DMS53 treated with DMSO at 0.1 percent for 48 hours (cell line): ENCODE results near the gene GGCX.
A peak's percentile ranks its signal among the peaks of the same experiment; 100 is the strongest.

Experiments
- DNase-seq: peaks from one replicate; lab custom pipeline; 2025; ENCODE audit not compliant: unreplicated experiment; lab: John Stamatoyannopoulos, UW

Gene GGCX

DNA sequence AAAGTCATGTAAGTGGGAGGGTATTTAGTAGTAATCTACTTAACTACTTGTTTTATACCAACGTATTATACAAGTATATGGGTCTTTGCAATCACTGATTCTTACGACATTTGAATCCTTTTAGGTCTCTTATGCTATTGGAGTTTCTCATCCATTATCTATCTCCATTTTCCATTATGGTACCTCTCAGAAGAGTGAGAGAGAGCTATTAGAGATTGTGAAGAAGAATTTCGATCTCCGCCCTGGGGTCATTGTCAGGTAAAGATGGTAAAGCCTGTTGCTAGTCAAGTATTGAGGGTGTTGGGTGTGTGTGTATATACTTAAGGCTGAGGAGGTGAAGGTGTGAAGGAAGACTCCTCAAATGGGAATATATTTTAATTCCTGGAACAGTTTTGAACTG lies 18.5 kb downstream of the GGCX start:
- DNase-seq = no peak

DNA sequence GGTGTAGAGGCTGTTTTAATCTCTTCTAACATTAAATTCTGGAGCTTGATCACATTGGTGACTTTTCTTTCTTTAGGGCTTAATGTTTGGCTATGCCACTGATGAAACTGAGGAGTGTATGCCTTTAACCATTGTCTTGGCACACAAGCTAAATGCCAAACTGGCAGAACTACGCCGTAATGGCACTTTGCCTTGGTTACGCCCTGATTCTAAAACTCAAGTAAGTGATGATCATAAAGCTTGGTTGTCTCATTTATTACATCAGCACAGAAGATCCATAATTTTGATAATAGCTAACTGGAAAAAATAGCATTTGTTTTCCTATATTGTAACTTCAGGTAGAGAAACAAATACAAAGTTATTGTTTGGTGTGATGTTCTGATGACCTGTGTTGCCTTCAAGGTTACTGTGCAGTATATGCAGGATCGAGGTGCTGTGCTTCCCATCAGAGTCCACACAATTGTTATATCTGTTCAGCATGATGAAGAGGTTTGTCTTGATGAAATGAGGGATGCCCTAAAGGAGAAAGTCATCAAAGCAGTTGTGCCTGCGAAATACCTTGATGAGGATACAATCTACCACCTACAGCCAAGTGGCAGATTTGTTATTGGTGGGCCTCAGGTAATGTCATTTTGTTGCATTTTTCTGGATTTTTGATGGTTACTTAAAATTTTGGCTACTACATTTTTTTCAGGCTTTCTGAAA lies 19.4 kb downstream of the GGCX start:
- no peak for DNase-seq

DNA sequence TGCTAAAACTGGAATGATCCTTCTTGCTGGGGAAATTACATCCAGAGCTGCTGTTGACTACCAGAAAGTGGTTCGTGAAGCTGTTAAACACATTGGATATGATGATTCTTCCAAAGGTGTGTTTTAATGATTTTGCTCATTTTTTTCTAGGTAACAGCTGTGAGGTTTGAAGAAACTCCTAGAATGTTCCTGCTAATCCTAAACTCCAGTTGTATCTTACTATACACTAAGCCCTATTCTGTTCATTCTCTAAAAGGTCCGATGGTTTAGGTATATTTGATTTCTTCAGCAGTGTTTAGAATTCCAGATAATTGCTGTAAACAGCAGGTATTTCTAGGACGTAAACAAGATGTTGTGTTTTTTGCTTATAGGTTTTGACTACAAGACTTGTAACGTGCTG lies 20.0 kb downstream of the GGCX start:
- no peak for DNase-seq

DNA sequence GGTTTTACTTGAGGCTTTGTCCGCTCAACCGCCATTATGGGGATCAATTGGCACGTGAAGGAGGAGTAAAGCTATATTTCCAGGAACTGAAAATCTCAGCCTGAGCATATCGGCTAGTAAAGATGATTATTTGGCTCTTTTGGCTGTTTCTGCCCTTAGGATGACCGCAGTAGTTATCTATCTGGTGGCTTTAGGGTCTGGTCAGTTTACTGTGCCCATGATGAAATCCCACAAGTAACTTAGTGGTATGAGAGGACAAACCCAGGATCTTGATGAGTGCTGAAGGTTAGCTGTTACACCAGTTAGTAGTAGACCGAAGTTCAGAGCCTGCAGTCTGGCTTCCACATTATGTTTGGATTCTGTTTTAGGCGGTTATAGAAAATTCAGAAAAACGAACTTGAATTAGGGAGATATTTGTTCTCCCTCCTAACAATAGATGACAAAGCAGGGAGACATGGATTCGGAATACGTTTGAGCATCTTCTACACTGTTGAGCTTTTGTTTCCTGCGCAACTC lies 21.1 kb downstream of the GGCX start:
- DNase-seq = no peak

DNA sequence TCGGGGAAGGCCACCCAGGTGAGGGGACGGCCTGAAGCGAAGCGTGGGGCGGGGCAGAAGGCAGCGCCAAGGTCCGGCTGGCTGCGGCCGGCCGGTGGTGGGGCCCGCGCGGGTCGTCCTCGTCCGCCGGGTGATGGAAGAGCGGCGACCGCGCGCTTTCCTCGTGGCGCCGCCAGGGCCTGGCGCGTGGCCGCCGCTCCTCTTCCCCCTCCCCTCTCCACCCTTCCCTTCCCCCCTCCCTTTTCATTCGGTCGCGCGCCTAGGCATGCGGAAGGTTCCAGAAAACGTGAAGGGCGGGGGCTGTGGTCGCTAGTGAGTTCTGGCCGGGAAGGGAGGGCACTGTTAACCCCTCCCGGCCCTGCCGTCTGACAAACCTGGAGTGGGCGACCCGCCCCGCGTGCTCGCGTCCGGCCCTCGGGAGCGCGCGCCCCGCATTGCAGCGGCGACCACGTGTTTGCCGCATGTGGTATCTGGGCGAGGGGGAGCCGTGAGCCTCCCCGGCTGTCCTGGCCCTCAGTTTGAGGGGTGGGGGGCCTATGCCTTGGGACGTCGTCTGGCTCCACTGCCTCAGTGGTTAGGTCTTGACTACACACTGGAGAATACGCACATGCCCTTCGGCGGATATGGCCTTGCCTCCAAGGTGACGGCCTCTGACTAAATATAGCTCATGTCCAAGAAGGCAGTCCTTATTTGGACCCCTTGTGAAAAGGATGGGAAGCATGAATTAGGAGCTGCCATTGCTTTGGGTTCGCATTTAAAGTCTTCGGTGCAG lies 21.7 kb downstream of the GGCX start:
- no peak for DNase-seq

DNA sequence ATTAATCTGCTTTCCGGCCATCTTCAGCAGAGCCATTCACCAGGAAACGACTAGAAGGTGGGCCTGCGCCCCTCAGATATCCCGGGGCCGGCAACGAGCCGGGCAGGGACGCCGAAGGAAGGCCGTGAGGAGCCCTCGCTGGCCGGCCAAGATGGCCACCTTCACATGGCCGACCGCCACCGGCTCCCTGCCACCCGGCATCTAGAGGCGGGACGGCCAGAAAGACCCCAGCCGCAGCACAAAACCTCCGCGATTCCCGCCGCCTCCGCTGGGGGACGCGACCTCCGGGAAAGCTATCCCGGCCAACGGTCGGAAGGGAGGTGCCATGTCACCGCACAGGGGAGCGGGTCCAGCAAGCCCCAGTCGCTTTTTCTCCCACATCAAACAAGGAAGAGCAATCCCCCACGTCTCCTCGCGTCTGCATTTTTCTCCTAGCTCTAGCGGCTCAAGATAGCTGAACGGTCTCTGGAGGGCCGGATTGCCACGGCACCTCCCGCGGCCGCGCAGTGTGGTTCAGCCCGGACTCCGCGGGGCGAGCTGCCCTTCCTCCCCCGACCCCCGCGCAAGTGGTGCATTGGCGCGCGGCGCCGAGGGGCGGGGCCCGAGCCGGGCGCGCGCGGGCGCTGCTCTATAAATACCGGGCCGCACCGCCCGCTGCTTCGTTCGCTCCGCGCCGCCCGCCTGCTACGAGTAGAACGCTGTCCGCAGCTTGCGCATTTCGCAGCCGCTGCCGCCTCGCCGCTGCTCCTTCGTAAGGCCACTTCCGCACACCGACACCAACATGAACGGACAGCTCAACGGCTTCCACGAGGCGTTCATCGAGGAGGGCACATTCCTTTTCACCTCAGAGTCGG lies 22.6 kb downstream of the GGCX start, which contains the start of gene MAT2A:
TSS of gene MAT2A (plus strand) at position 662 of the 854 bp plus-strand sequence. CDS start at position 782, 120 bp downstream.
- peak; percentile 95 for DNase-seq

DNA sequence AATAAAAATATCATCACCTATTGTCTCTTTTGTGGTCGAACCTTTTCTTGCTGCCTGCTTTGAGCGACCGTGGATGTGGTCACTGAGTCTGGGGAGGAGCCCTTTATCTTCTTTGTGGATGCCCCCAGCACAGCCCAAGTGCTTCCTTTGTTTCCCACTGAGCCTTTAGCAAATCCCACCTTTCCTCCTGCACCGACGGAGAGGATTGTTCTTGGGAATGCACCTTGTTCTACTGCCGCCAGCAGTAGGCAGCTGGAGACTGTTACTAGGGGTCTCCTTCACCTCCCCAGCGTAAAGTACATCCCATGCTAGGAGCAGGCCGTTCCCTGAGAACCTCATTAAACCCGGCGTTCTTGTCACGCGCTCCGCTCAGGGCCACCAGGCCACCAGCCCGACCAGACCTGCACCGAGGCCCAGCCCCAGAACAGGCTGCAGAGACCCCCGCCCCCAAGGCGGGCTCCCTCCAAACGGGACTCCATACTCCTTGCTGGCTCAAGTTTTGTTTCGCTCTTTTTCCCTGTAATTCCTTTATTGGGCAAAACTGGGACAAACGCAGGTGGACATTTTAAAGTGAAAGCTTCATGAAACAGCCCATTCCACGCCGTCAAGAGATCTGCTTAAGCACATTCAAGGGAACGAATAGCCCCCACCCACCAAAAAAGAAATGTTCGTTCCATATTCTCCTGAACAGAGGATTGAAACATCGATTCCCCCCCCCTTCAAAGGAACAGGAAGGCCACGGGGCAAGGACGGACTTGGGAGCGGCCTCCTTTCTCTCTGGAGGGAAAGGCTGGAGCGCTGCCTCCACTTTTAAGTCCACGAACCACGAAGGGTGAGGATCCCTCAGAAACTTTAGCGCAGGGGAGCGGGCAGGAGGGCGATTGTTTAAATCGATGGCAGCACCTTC lies 23.4 kb downstream of the GGCX start:
- DNase-seq = peak; percentile 71

DNA sequence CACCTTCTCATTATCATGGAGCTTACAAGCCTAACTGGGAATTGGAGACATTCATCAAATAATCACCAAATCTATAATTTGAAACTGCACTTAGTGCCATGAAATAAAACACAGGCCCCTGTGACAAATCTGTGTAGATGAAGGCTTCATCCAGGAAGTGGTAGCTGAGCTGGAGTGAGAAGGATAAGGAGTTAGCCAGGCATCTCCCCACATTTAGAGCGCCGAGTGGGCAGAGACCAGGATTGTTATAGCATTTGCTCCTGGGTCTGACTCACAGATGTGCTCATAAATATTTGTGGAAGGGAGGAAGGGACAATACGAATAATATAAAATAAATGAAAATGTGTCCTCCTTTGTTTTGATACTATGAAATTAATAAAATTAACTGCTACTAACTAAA lies 24.8 kb downstream of the GGCX start:
- no peak for DNase-seq

DNA sequence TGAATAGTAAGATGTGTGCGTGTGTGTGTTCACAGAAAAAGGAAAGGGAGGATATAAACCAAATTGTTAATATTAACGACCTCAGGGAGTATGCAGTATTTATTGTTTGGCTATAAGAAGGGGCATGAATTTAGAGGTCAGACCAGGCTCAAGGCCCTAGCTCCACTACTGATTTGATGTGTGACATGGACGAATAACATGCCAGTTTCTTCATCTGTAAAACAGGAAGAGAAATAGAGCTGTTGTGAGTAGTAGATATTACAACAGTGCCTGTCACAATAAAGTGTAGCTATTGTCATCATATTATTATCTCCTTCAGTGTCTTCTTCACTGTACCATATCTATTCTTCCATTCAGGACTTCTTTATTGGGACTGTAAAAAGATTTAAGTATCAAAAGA lies 26.4 kb downstream of the GGCX start:
- no peak for DNase-seq

DNA sequence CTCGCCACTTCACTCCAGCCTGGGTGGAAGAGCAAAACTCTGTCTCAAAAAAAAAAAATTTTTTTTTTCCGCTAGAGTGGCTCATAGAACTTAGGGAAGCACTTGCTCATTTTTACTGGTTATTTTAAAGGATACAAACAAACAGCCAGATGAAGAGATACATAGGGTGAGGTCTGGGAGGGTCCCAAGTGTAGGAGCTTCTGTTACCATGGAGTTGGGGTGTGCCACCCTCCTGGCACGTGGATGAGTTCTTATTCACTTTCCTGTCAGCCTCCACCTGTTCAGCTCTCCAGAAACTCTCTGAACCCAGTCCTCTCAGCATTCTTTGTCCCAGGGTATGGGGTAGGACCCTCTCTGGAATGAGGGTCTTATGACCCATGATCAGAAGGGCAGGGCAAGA lies 27.2 kb downstream of the GGCX start:
- DNase-seq = no peak

DNA sequence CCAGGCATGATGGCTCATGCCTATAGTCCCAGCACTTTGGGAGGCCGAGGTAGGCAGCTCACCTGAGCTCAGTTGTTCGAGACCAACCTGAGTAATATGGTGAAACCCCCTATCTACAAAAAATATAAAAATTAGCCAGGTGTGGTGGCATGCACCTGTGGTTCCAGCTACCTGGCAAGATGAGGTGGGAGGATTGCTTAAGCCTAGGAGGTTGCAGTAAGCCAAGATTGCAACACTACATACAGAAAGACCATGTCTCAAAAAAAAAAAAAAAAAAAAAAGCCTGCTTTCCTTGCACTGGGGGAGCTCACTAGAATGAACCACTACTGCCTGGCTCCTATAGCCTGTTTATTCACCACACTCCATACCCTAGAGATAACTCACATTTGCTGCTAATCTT lies 29.7 kb downstream of the GGCX start:
- DNase-seq = no peak

DNA sequence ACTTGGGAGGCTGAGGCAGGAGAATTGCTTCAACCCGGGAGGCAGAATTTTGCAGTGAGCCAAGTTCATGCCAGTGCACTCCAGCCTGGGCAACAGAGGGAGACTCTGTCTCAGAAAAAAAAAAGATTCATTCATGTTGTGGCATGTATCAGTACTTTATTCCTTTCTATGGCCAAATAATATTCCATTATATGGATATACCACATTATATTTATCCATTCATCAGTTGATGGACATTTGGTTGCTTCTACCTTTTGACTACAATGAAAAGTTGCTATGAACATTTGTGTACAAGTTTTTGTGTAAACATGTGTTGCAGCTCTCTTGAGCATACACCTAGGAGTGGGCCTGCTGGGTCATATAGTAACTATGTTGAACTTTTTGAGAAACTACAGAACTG lies 31.5 kb downstream of the GGCX start:
- no peak for DNase-seq

DNA sequence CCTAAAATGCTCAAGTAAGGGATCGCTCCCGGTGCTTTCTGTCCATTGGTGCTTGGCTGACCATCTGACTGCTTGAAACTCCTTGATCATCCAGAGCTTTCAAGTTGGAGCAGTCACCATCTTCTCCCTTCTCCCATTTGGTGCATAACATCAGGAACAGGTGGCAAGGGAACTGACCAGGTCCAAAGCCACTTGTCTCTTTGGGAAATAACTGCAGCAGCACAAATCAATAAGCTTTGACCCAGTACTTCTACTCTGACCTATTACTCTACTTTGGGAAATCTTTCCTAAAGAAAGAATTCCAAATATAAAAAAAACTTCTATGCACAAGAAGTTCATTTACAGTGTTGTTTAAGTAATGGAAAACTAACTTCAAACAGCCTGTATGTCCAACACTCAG lies 32.9 kb downstream of the GGCX start:
- no peak for DNase-seq

DNA sequence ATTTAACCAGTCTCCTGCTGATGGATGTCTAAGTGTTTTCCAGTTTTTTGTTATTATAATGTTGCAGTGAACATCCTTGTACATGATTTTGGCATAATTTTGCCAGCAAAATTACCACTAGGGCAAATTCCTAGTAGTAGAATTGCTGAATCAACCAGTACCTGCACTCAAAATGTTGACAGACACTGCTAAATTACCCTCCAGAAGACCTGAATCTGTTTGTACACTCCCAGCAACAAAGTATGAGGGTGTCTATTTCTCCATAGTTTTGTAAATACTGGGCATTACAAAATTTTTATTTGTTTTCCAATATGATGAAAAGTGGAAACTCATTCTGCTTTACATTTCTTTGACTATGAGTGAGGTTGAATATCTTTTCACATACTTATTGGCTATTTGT lies 33.5 kb downstream of the GGCX start:
- DNase-seq = no peak

DNA sequence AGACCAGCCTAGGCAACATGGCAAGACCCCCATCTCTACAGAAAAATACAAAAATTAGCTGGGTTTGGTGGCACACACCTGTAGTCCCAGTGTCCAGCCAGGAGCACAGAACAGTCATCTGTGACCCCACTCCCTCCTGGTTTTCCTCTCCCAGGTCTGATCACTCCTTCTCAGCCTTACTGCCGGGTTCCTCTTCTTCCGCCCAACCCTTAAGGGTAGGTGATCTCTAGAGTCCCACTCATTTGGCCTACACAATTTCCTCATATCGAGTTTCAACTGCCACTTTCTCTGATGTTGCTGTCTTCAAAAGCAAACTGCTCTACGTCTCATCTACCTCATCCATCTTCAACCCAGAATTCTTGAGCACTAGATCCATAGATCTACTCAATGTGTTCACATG lies 35.7 kb downstream of the GGCX start:
- DNase-seq = no peak

DNA sequence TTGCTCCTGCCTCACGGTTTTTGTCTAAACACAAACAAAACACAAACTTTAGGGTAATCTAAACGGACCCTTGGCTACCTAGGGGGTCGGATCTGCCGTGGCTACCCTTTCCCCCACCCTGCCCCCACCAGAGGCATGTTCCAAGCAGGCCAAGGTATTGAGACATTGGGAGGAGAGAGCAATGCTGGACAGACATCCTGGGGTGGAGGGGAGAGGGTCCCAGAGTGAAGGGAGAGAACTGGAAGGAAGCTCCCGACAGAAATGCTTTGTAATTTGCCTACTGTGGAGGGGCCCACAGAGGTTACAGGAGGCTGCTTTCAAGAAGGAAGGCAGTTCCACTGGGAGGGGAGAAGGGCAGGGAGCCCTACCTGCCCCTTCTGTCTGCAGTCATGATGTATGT lies 36.3 kb downstream of the GGCX start:
- no peak for DNase-seq

DNA sequence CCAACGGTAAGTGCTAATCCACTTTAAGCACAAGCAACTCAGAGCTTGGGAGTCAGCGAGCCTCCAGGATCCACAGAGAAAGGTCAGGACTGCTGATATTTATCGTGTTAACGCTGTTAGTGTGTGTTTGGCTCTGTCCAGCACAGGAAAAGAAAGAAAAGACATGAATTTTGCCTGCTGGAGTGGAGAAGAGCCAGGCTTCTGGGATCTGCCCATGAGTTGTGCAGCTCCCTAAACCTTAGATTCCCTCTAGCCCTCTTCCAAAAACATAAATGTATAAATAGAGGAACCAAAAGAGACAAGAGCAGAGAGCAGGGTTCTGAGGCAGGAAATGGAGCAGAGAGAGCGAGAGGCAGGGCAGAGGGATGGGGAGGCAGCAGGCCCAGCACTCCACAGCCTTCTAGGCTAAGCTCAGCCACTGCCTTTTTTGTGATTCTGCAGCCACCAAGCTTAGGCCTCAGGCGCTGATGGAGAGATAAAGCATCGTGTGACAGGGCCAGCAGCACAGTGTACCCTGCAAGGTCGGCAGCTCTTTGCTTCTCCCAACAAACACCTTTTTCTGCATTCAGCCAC lies 36.9 kb downstream of the GGCX start:
- DNase-seq = no peak

DNA sequence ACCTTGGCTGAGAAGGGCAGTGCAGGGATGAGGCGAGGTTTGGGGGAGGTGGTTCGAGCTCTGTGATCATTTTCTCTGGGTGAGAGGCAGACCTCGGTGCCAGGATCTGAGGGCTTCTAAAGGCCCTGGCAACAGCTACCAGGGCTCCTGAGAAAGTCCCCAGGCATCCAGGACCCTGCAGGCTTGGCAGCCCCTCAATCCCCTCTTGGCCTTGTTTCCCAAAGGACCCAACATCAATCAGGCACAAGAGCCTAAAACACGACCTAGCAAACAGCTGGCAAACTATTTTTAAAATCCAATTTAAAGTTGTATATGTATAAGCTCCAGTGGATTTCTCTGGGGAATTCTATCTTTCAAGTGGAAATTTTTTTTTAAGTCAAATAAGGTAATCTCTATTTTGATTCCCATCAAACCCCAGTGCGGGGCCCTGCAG lies 37.4 kb downstream of the GGCX start:
- DNase-seq = no peak

DNA sequence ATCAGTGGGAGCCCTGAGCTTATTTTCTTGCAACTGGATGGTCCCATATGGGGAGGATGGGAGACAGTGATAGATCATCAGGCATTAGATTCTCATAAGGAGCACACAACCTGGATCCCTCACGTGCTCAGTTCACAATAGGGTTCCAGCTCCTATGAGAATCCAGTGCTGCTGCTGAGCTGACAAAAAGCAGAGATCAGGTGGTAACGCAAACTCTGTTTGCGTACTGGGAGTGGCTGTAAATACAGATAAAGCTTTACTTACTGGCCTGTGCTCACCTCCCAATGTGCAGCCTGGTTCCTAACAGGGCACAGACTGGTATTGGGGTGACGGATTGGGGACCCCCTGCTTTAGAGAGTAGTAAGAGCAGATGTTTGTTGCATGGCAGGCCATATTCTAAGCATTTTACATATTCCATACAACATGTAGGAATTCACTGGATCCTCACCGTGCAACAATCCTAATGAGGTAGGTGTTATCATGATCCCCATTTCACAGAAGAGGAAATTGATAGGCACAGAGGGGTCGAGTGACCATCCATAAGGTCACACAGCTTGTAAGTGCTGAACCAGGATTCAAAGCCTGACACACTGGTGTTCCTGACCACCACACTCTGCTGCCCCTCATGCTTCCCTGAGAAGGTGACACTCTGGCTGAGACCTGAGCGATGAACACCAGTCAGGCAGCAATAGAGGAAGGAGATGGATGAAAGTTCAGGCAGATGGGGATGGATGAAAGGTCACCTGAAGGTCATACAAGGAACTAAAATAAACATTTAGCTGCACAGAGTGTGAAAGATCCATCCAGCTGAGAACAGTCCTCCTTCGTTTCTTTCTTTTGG lies 38.0 kb downstream of the GGCX start:
- DNase-seq = no peak
